HepG2 (cell line): ENCODE data around the gene HOXC12. TPM values are rescaled to one million over a fixed set of nuclear protein-coding genes. Genes with fewer than 3 reads are reported as not detected.

Source experiments
- ATAC-seq: fragments of 200-7000 bp; cut with Tn5 transposase; 3 replicates; pipeline ENCODE4 v1.9.1; 2020; ENCODE audit warnings: mild to moderate bottlenecking, moderate library complexity
- BruUV-seq: library from RNA; stranded (reverse); fragments of 400-500 nt; replicated peaks from 2 replicates; lab custom pipeline; 2021; lab: Mats Ljungman, UMichigan
- CTCF ChIA-PET: fragments of 300-600 bp; formaldehyde crosslinking; extraction: SDS; loops from one replicate; lab custom pipeline; 2021; ENCODE audit warnings: low total read pairs, inconsistent platforms, low intra/inter-chr PET ratio; lab: Yijun Ruan, JAX
- POLR2A ChIA-PET: fragments of 350-600 bp; sonication (Branson Sonifier 250); formaldehyde crosslinking; loops from one replicate; lab custom pipeline; 2020; ENCODE audit warnings: antibody characterized with exemption, inconsistent platforms; lab: Yijun Ruan, JAX
- DNase-seq: peaks from one replicate; pipeline ENCODE4 v3.0.0-alpha.2; 2015; ENCODE audit warnings: low spot score
- FAIRE-seq: peaks from 3 replicates; lab custom pipeline; 2011; peaks lifted over from hg19 to GRCh38; lab: Jason Lieb, UNC
- H2AFZ ChIP-seq: one replicate; pipeline ENCODE4 v1.6.1; 2011; ENCODE audit warnings: low read length, inconsistent platforms
- H3K27ac ChIP-seq: fragments of 300-600 bp; 3 replicates; pipeline ENCODE4 v1.8.0; 2011; ENCODE audit warnings: mixed run types, mild to moderate bottlenecking, mixed read lengths, low read length, inconsistent platforms; ENCODE audit not compliant: insufficient read depth; ENCODE audit errors: extremely low read length
- H3K27me3 ChIP-seq, 2 experiments: fragments of 200-600 bp in 1 of 2; 2 replicates in 1 of 2; 3 replicates in 1 of 2; pipeline versions ENCODE4 v1.6.0 to v1.8.0; 2011; ENCODE audit warnings: low read length in 2 of 2, mild to moderate bottlenecking in 2 of 2, moderate library complexity in 2 of 2, inconsistent platforms in 1 of 2; ENCODE audit not compliant: insufficient read depth in 2 of 2, control insufficient read depth in 1 of 2
- H3K36me3 ChIP-seq, 2 experiments: fragments of 200-600 bp in 1 of 2; replicated peaks in 1 of 2; 2 replicates in 1 of 2; 3 replicates in 1 of 2; pipeline versions ENCODE4 v1.5.1 to v1.8.0; 2011; ENCODE audit warnings: low read length in 2 of 2, inconsistent platforms in 1 of 2; ENCODE audit not compliant: insufficient read depth in 2 of 2, control insufficient read depth in 1 of 2
- H3K4me1 ChIP-seq: 2 replicates; pipeline ENCODE4 v1.5.1; 2012; ENCODE audit warnings: low read length, inconsistent platforms; ENCODE audit not compliant: insufficient read depth
- H3K4me2 ChIP-seq: 2 replicates; pipeline ENCODE4 v1.6.0; 2011; ENCODE audit warnings: low read depth, low read length, inconsistent platforms
- H3K4me3 ChIP-seq, 3 experiments: fragments of 200-600 bp in 1 of 3; sonication (generic), shearing (Covaris generic) in 1 of 3; replicated peaks in 1 of 3; 2 replicates each; pipeline ENCODE4 v1.5.1; 2011 to 2016; ENCODE audit warnings: low read length in 3 of 3, inconsistent platforms in 2 of 3, low read depth in 2 of 3, mild to moderate bottlenecking in 2 of 3, control low read depth in 1 of 3, mixed read lengths in 1 of 3; ENCODE audit not compliant: insufficient read depth in 1 of 3
- H3K79me2 ChIP-seq: one replicate; pipeline ENCODE4 v1.6.1; 2011; ENCODE audit warnings: low read length, inconsistent platforms; ENCODE audit not compliant: insufficient read depth
- H3K9ac ChIP-seq: 2 replicates; pipeline ENCODE4 v1.6.0; 2011; ENCODE audit warnings: mild to moderate bottlenecking, low read depth, low read length, inconsistent platforms; ENCODE audit not compliant: insufficient read depth
- H3K9me3 ChIP-seq: 2 replicates; pipeline ENCODE4 v1.5.1; 2012; ENCODE audit warnings: mild to moderate bottlenecking, low read length
- H4K20me1 ChIP-seq: 2 replicates; pipeline ENCODE4 v1.6.0; 2011; ENCODE audit warnings: inconsistent platforms, mild to moderate bottlenecking, low read length, moderate library complexity; ENCODE audit not compliant: insufficient read depth
- ATF6 ChIP-seq: sonication (generic); formaldehyde crosslinking; conservative IDR thresholded peaks from 2 replicates; pipeline ENCODE4 v1.4.0; 2020; ENCODE audit warnings: missing genetic modification reagents
- DMAP1 ChIP-seq: IDR thresholded peaks from 2 replicates; pipeline ENCODE4 v1.6.1; 2016
- IKZF4 ChIP-seq: sonication (generic); formaldehyde crosslinking; IDR thresholded peaks from 2 replicates; pipeline ENCODE4 v1.5.1; 2020; ENCODE audit warnings: borderline replicate concordance, mild to moderate bottlenecking, low read depth, missing genetic modification reagents; ENCODE audit errors: not compliant biosample characterization
- JARID2 ChIP-seq: sonication (generic); formaldehyde crosslinking; IDR thresholded peaks from 2 replicates; pipeline ENCODE4 v1.8.1; 2023; ENCODE audit warnings: missing genetic modification reagents, inconsistent platforms; ENCODE audit not compliant: insufficient replicate concordance
- KDM2A ChIP-seq: sonication (generic); formaldehyde crosslinking; IDR thresholded peaks from 2 replicates; pipeline ENCODE4 v1.4.0; 2020; ENCODE audit warnings: low read depth, missing genetic modification reagents, borderline replicate concordance
- MAF1 ChIP-seq: sonication (generic); formaldehyde crosslinking; IDR thresholded peaks from 2 replicates; pipeline ENCODE4 v1.5.0; 2020; ENCODE audit warnings: missing genetic modification reagents, borderline replicate concordance
- POLR2AphosphoS5 ChIP-seq: IDR thresholded peaks from 2 replicates; pipeline ENCODE4 v1.6.1; 2012; ENCODE audit warnings: low read depth, low read length
- RAD21 ChIP-seq: fragments of 450-650 bp; formaldehyde crosslinking; IDR thresholded peaks from 2 replicates; pipeline ENCODE4 v1.5.0; 2020; ENCODE audit warnings: mild to moderate bottlenecking
- SP2 ChIP-seq: sonication (generic); formaldehyde crosslinking; IDR thresholded peaks from 2 replicates; pipeline ENCODE4 v1.5.1; 2020; ENCODE audit warnings: mild to moderate bottlenecking, missing genetic modification reagents
- TOE1 ChIP-seq: sonication (generic); formaldehyde crosslinking; IDR thresholded peaks from 2 replicates; pipeline ENCODE4 v1.4.0; 2020; ENCODE audit warnings: mild to moderate bottlenecking, missing genetic modification reagents
- ZEB1 ChIP-seq: IDR thresholded peaks from 2 replicates; pipeline ENCODE4 v1.6.1; 2012; ENCODE audit warnings: mild to moderate bottlenecking, low read depth, inconsistent platforms; ENCODE audit not compliant: insufficient replicate concordance
- ZNF780A ChIP-seq: sonication (generic); formaldehyde crosslinking; IDR thresholded peaks from 2 replicates; pipeline ENCODE4 v1.8.0; 2022; ENCODE audit warnings: mild to moderate bottlenecking, missing genetic modification reagents, moderate library complexity
- ZNF792 ChIP-seq: IDR thresholded peaks from 2 replicates; pipeline ENCODE4 v1.6.1; 2016
- WGBS: methylation state at CpG from one replicate; pipeline ENCODE4 v1.1.6; 2017; ENCODE audit warnings: low lambda C conversion rate; 5-methylcytosine and 5-hydroxymethylcytosine counted together
- in situ Hi-C: cut with HindIII; loops from 2 replicates; pipeline ENCODE4 v1.10.0; 2017; ENCODE audit warnings: low pct_unique_long_range_greater_than_20kb; ENCODE audit not compliant: extremely low pct_ligation_motif_present
- intact Hi-C: fragments of 100-400 bp; cut with micrococcal nuclease; formaldehyde crosslinking; loops from one replicate; pipeline ENCODE4 v1.10.0; 2022; ENCODE audit not compliant: unreplicated experiment
- polyA plus RNA-seq, 8 experiments: library from polyadenylated mRNA; depleted of rRNA in 3 of 8; stranded (reverse) in 7 of 8; unstranded in 1 of 8; fragments of >200 nt; fragmentation: Illumina TruSeq in 4 of 8; extraction: Trizol in 4 of 8; gene quantifications; 2 replicates each; pipeline versions ENCODE4 v1.2.1 to v1.2.3, GENCODE V29; 2011 to 2016; ENCODE audit warnings: low read depth in 4 of 8, missing spikeins in 1 of 8, mixed read lengths in 1 of 8; ENCODE audit not compliant: insufficient read depth in 1 of 8
- total RNA-seq, 5 experiments: library from RNA; depleted of rRNA; stranded (reverse); fragments of >200 nt; fragmentation: Illumina TruSeq; extraction: Trizol; gene quantifications; 2 replicates each; pipeline ENCODE4 v1.2.3, GENCODE V29; 2016; ENCODE audit warnings: low read depth in 1 of 5
- TF ChIP-seq, protein P1 (sequence below): IDR thresholded peaks from 2 replicates; pipeline ENCODE4 v1.6.1; 2012; ENCODE audit warnings: low read length, improper control_type of control experiment
- TF ChIP-seq, protein P2 (sequence below): sonication (generic); formaldehyde crosslinking; IDR thresholded peaks from 2 replicates; pipeline ENCODE4 v1.8.1; 2022; ENCODE audit warnings: low read depth, mild to moderate bottlenecking, missing genetic modification reagents

Gene HOXC12
- total and polyA plus RNA-seq, 2 of the 13 experiments (the other 11 are each of a cell fraction or from before 2014, with no cell fraction given) = not detected

- TF ChIP-seq ATF6 (no peak), ZNF792 (CRISPR knock-in tag) (no peak), TOE1 (CRISPR knock-in tag) (no peak)
Measured at GRCh38 chr12:53982648-53983567, 28.2 kb downstream of the HOXC12 start (continued).

DNA sequence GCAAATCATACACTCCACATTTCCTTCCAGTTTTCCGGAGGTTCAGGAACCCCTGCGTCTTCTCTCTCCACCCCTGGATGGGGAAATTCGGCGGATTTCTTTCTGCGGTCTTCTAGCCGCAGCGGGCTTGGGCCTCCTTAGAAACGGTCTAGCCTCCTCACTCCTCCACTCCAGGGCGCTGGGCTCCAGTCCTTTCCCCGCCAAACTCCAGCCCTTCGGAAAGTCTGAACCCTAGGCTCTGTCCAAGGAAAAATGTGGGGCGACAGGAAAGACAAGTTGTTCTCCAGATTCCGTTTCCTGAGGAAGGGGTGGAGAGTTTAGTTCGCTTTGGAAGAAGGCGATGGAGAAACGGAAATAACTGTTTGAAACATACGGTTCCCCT, 28.9 kb downstream of the HOXC12 start:
- 58% methylated on average over 17 of the region's 17 CpGs for WGBS
- H3K4me3 ChIP-seq = no peak overlapping the region
- no peaks in the 10 kb centered on the region for H4K20me1 ChIP-seq
- TF ChIP-seq IKZF4 (CRISPR knock-in tag) (no peak), ZEB1 (no peak), JARID2 (CRISPR knock-in tag) (no peak), KDM2A (CRISPR knock-in tag) (no peak), ZNF780A (no peak), SP2 (CRISPR knock-in tag) (no peak), RAD21 (CRISPR knock-in tag) (no peak), DMAP1 (CRISPR knock-in tag) (no peak), MAF1 (CRISPR knock-in tag) (no peak), POLR2AphosphoS5 (no peak)
- TF ChIP-seq, protein P1, sequence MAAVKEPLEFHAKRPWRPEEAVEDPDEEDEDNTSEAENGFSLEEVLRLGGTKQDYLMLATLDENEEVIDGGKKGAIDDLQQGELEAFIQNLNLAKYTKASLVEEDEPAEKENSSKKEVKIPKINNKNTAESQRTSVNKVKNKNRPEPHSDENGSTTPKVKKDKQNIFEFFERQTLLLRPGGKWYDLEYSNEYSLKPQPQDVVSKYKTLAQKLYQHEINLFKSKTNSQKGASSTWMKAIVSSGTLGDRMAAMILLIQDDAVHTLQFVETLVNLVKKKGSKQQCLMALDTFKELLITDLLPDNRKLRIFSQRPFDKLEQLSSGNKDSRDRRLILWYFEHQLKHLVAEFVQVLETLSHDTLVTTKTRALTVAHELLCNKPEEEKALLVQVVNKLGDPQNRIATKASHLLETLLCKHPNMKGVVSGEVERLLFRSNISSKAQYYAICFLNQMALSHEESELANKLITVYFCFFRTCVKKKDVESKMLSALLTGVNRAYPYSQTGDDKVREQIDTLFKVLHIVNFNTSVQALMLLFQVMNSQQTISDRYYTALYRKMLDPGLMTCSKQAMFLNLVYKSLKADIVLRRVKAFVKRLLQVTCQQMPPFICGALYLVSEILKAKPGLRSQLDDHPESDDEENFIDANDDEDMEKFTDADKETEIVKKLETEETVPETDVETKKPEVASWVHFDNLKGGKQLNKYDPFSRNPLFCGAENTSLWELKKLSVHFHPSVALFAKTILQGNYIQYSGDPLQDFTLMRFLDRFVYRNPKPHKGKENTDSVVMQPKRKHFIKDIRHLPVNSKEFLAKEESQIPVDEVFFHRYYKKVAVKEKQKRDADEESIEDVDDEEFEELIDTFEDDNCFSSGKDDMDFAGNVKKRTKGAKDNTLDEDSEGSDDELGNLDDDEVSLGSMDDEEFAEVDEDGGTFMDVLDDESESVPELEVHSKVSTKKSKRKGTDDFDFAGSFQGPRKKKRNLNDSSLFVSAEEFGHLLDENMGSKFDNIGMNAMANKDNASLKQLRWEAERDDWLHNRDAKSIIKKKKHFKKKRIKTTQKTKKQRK = no peak
- TF ChIP-seq, protein P2, sequence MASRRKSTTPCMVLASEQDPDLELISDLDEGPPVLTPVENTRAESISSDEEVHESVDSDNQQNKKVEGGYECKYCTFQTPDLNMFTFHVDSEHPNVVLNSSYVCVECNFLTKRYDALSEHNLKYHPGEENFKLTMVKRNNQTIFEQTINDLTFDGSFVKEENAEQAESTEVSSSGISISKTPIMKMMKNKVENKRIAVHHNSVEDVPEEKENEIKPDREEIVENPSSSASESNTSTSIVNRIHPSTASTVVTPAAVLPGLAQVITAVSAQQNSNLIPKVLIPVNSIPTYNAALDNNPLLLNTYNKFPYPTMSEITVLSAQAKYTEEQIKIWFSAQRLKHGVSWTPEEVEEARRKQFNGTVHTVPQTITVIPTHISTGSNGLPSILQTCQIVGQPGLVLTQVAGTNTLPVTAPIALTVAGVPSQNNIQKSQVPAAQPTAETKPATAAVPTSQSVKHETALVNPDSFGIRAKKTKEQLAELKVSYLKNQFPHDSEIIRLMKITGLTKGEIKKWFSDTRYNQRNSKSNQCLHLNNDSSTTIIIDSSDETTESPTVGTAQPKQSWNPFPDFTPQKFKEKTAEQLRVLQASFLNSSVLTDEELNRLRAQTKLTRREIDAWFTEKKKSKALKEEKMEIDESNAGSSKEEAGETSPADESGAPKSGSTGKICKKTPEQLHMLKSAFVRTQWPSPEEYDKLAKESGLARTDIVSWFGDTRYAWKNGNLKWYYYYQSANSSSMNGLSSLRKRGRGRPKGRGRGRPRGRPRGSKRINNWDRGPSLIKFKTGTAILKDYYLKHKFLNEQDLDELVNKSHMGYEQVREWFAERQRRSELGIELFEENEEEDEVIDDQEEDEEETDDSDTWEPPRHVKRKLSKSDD (CRISPR knock-in tag) = no peak
- TF ChIP-seq, all 625 proteins: peak for 0
- CTCF ChIA-PET = interaction anchor here (2.3 kb wide), 1 partner anchor 231 kb away, joined by 12 read pairs; no protein-coding TSS in a partner anchor
- Histone ChIP-seq H3K36me3 (no peaks in the 10 kb centered on the region), H3K4me1 (peaks cover 36% of the 10 kb centered on the region), H3K27ac (no peak overlapping the region), H3K79me2 (no peaks in the 10 kb centered on the region), H3K9ac (no peak overlapping the region), H3K9me3 (no peaks in the 10 kb centered on the region), H3K27me3 (peaks cover 5 to 50% of the 10 kb centered on the region in 2 experiments), H2AFZ (no peak overlapping the region), H3K4me2 (no peak overlapping the region)
- FAIRE-seq (no peak), ATAC-seq (no peak), DNase-seq (no peak)
- no TSS peak for BruUV-seq
- intact Hi-C loops (no loop called here), in situ Hi-C loops (no loop called here)
- POLR2A ChIA-PET = no interaction called here
